Osteocyte (in vitro differentiated cells): ENCODE results near the gene SPATC1L. TPM values are rescaled to one million over a fixed set of nuclear protein-coding genes. Genes with fewer than 3 reads are reported as not detected.

Source experiments
- DNase-seq: peaks from one replicate; pipeline ENCODE4 v3.0.0; 2021; ENCODE audit warnings: mixed read lengths; ENCODE audit not compliant: unreplicated experiment; ENCODE audit errors: extremely low spot score
- H3K27ac Mint-ChIP-seq: one replicate; pipeline ENCODE4 v1.8.0; 2021; ENCODE audit warnings: mild to moderate bottlenecking, mixed read lengths; ENCODE audit not compliant: unreplicated experiment
- H3K27me3 Mint-ChIP-seq: one replicate; pipeline ENCODE4 v1.8.0; 2021; ENCODE audit warnings: mixed read lengths; ENCODE audit not compliant: unreplicated experiment
- H3K36me3 Mint-ChIP-seq: one replicate; pipeline ENCODE4 v1.8.0; 2021; ENCODE audit warnings: mixed read lengths; ENCODE audit not compliant: unreplicated experiment
- H3K4me1 Mint-ChIP-seq: one replicate; pipeline ENCODE4 v1.8.0; 2021; ENCODE audit warnings: mixed read lengths; ENCODE audit not compliant: unreplicated experiment
- H3K4me3 Mint-ChIP-seq: one replicate; pipeline ENCODE4 v1.8.0; 2021; ENCODE audit warnings: mild to moderate bottlenecking, moderate library complexity, mixed read lengths; ENCODE audit not compliant: unreplicated experiment
- H3K9me3 Mint-ChIP-seq: one replicate; pipeline ENCODE4 v1.8.0; 2021; ENCODE audit warnings: mixed read lengths; ENCODE audit not compliant: unreplicated experiment
- total RNA-seq: library from RNA; stranded (reverse); gene quantifications from 2 replicates; pipeline ENCODE4 v1.2.1, GENCODE V29; 2021
- TF ChIP-seq, protein P1 (sequence below): fragments of 200-600 bp; sonication (generic); IDR thresholded peaks from 2 replicates; pipeline ENCODE4 v1.5.0; 2021; ENCODE audit warnings: antibody characterized with exemption, mild to moderate bottlenecking, moderate library complexity

SPATC1L gene
- total RNA-seq, 1 donor from 2014 or later, result 18.9 TPM

DNA sequence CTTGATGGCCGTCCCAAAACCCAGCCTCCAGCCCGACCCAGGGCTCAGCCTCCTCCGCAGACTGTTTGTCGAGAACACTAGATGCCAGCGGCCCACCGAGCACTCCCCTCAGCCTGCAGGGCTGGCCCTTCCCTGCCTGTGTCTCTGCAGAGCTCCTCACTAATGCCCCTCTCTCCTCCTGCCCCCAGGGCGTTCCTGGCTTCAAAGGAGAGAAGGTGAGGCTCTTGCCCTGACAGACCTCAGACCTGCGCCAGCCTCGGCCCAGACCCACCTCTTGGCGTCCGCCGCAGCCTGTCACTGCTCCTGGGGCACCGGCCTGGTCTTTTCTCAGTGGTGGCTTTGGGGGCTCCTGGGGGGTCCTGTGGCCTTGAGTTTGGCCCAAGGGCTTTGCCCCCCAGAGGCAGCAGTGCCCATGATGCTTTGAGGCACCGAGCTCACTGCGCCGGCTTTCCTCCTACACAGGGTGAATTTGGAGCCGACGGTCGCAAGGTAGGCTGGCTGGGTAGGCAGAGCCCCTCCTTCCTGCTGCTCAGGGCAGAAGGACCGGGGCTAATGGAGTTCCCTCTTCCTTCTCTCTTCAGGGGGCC lies 68.0 kb downstream of the SPATC1L start:
- no peaks in the 10 kb centered on the region for H3K9me3 Mint-ChIP-seq
- no peak overlapping the region for H3K4me3 Mint-ChIP-seq
- H3K4me1 Mint-ChIP-seq, result peaks cover 21% of the 10 kb centered on the region
- DNase-seq, result peak; percentile 84
- no peaks in the 10 kb centered on the region for H3K27me3 Mint-ChIP-seq
- TF ChIP-seq, protein P1, sequence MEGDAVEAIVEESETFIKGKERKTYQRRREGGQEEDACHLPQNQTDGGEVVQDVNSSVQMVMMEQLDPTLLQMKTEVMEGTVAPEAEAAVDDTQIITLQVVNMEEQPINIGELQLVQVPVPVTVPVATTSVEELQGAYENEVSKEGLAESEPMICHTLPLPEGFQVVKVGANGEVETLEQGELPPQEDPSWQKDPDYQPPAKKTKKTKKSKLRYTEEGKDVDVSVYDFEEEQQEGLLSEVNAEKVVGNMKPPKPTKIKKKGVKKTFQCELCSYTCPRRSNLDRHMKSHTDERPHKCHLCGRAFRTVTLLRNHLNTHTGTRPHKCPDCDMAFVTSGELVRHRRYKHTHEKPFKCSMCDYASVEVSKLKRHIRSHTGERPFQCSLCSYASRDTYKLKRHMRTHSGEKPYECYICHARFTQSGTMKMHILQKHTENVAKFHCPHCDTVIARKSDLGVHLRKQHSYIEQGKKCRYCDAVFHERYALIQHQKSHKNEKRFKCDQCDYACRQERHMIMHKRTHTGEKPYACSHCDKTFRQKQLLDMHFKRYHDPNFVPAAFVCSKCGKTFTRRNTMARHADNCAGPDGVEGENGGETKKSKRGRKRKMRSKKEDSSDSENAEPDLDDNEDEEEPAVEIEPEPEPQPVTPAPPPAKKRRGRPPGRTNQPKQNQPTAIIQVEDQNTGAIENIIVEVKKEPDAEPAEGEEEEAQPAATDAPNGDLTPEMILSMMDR, result no peak
- H3K36me3 Mint-ChIP-seq, result peaks cover 29% of the 10 kb centered on the region
- H3K27ac Mint-ChIP-seq, result no peak overlapping the region

DNA sequence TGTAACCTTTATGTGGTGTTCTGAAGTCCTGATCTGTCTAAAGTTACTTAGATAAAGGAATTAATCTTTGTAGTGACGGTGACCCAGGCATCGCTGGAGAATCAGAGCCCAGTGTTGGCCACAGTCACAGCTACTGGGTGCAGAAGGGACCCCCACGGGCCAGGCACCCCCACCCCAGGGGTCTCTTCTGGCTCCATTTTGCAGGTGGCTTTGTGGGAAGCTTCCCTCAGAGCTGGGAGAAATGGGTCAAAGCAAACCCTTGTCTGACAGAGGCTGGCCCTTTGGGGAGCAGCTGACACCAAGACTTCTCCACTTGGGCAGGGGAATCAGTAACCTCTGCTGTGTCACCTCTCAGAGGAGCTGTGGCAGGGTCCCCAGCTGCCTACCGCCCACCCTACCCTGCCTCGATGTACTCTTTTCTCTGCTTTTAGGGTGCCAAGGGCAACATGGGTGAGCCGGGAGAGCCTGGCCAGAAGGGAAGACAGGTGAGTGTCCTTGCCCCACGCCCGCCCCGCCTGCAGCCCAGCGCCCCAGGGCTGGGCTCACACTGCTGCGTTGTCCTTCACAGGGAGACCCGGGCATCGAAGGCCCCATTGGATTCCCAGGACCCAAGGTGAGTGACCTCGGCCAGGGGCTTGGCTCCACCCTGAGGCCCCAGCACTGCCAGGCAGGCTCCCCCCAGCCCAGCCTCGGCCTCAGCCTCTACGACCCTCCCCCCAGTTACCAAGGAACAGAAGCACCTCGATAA lies 68.6 kb downstream of the SPATC1L start:
- peak; percentile 57 for DNase-seq
- Mint-ChIP-seq H3K4me1 (peaks cover 23% of the 10 kb centered on the region), H3K4me3 (no peak overlapping the region), H3K36me3 (peaks cover 26% of the 10 kb centered on the region), H3K27ac (peak overlapping the region; percentile 14), H3K27me3 (no peaks in the 10 kb centered on the region), H3K9me3 (no peaks in the 10 kb centered on the region)
- TF ChIP-seq, protein P1, result no peak

DNA sequence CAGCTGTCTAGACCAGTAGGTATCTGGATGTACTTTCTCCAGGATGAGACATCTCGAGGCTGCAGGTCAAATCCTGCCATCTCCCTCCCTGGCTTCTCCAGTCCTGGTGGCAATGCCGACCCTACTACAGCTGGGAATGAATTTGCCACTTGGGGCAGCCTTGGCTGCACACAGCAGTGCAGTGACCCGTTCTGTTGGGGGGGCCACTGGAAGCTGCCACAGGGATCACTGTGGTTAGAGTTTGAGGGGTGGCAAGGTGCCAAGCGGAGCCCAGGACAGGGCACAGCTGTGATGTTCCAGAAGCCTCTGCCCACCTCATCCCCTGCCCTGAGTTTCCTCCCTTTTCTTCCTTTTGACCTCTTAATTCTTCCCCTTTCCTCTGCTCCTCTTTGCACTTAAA lies 69.3 kb downstream of the SPATC1L start:
- peak; percentile 68 for DNase-seq
- TF ChIP-seq, protein P1, result no peak
- Mint-ChIP-seq H3K27ac (no peak overlapping the region), H3K4me3 (no peak overlapping the region), H3K27me3 (no peaks in the 10 kb centered on the region), H3K9me3 (no peaks in the 10 kb centered on the region), H3K4me1 (peaks cover 23% of the 10 kb centered on the region), H3K36me3 (peaks cover 24% of the 10 kb centered on the region)

DNA sequence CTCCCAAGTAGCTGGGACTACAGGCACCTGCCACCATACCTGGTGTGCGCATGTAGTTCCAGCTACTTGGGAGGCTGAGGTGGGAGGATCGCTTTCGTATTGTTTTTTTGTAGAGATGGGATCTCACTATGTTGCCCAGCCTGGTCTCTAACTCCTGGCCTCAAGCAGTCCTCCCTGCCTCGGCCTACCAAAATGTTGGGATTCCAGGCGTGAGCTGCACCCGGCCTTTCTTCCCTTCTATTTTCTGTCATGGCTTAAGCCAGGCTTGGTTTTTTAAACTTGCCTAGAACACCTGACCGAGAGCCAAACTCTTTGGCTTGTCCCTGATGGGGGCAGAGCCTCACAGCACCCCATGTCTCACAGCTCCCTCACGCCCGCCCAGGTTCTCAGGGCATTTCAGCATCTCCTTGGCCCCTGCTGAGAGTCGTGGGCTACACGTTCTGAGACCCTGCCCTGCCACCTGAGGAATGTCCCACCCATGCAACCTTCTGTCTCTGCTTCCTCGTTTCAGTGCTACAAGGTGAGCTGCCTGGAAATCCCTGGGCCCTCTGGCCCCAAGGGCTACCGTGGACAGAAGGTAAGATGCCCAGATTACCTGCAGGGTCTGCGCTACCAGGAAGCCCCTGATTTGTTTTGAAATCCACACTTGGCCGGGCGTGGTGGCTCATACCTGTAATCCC lies 70.6 kb downstream of the SPATC1L start:
- Mint-ChIP-seq H3K27me3 (no peaks in the 10 kb centered on the region), H3K9me3 (no peaks in the 10 kb centered on the region), H3K4me3 (no peak overlapping the region), H3K27ac (no peak overlapping the region), H3K36me3 (peaks cover 24% of the 10 kb centered on the region), H3K4me1 (peaks cover 24% of the 10 kb centered on the region)
- TF ChIP-seq, protein P1, result no peak
- peak; percentile 48 for DNase-seq

DNA sequence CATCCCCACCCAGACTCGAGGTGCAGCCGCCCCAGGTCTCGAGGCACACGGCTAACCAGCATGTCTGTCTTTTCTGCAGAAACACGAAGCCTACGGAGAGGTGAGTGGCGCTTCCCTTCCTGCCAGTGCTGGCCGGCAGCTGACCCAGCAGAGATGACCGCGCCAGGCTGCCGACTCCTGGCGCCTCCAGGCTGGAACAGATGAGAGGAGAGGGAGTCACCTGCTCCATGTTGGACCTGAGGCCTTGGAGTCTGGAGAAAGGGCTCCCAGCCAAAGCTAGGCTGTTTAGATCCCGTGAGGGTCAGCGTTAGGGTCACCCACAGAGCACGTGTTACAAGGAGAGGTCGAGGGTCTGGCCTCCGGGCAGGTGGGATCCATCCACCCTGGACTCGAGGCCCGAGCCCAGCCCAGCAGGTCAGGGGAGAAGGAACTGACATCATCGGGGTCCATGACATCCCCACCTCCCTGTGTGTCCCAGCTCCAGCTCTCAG lies 71.5 kb downstream of the SPATC1L start:
- TF ChIP-seq, protein P1, result no peak
- H3K27me3 Mint-ChIP-seq, result no peaks in the 10 kb centered on the region
- peaks cover 25% of the 10 kb centered on the region for H3K36me3 Mint-ChIP-seq
- H3K4me3 Mint-ChIP-seq, result no peak overlapping the region
- H3K9me3 Mint-ChIP-seq, result no peaks in the 10 kb centered on the region
- H3K4me1 Mint-ChIP-seq, result peaks cover 25% of the 10 kb centered on the region
- no peak overlapping the region for H3K27ac Mint-ChIP-seq
- DNase-seq, result peak; percentile 81
